Effector memory CD8-positive, alpha-beta T cell (primary cell): ENCODE results near the gene IMPA2.
"Not testable (repeated sequence)": the region's sequence is repeated elsewhere in the genome, so short reads cannot be mapped to it uniquely, and the experiment has no call there.

Experiments used
- ATAC-seq: fragments of 150-1000 bp; cut with Tn5 transposase; replicated peaks from 2 replicates; pipeline ENCODE4 v1.10.0; 2021; ENCODE audit warnings: mild to moderate bottlenecking, moderate library complexity
- DNase-seq, 3 experiments: peaks; one replicate each; pipeline ENCODE4 v3.0.0; 2021
- H3K27ac Mint-ChIP-seq, 2 donors: one replicate each; pipeline ENCODE4 v1.8.0; 2022; ENCODE audit warnings: mild to moderate bottlenecking in 2 of 2, mixed read lengths in 2 of 2, moderate library complexity in 2 of 2
- H3K27me3 Mint-ChIP-seq, 2 donors: one replicate each; pipeline ENCODE4 v1.8.0; 2022; ENCODE audit warnings: mixed read lengths in 2 of 2
- H3K36me3 Mint-ChIP-seq: one replicate; pipeline ENCODE4 v1.8.0; 2022; ENCODE audit warnings: mild to moderate bottlenecking, moderate library complexity, mixed read lengths; ENCODE audit not compliant: insufficient read depth
- H3K4me1 Mint-ChIP-seq, 2 donors: one replicate each; pipeline ENCODE4 v1.8.0; 2022; ENCODE audit warnings: low read depth in 2 of 2, mixed read lengths in 2 of 2
- H3K4me3 Mint-ChIP-seq, 2 donors: one replicate each; pipeline ENCODE4 v1.8.0; 2022; ENCODE audit warnings: mild to moderate bottlenecking in 2 of 2, mixed read lengths in 2 of 2, moderate library complexity in 2 of 2
- H3K9me3 Mint-ChIP-seq, 2 donors: one replicate each; pipeline ENCODE4 v1.8.0; 2022; ENCODE audit warnings: mixed read lengths in 2 of 2

Gene IMPA2

GRCh38 chr18:12036201-12036751, 55.0 kb downstream of the IMPA2 start:
- ATAC-seq = no peak
- peaks cover 4 to 30% of the 10 kb centered on the region in 2 donors for H3K27me3 Mint-ChIP-seq
- H3K36me3 Mint-ChIP-seq = peaks cover 3% of the 10 kb centered on the region
- peaks cover 0 to 3% of the 10 kb centered on the region in 2 donors for H3K4me1 Mint-ChIP-seq
- no peaks in the 10 kb centered on the region for H3K9me3 Mint-ChIP-seq
- H3K27ac Mint-ChIP-seq = peak overlapping the region in 1 of 2 donors; percentile 38
- DNase-seq = no peak
- H3K4me3 Mint-ChIP-seq = no peak overlapping the region

GRCh38 chr18:12038082-12038638, 56.9 kb downstream of the IMPA2 start:
- Mint-ChIP-seq H3K27ac (peak overlapping the region in 1 of 2 donors; percentile 26), H3K4me1 (peaks cover 0 to 3% of the 10 kb centered on the region in 2 donors), H3K36me3 (peaks cover 3% of the 10 kb centered on the region), H3K4me3 (peak overlapping the region; percentile 64 to 77), H3K9me3 (no peaks in the 10 kb centered on the region), H3K27me3 (peaks cover 4 to 45% of the 10 kb centered on the region in 2 donors)
- no peak for DNase-seq
- peak; percentile 3 for ATAC-seq

GRCh38 chr18:12038639-12039539, 57.6 kb downstream of the IMPA2 start:
- peaks cover 3% of the 10 kb centered on the region for H3K36me3 Mint-ChIP-seq
- peak; percentile 95 for ATAC-seq

GRCh38 chr18:12039540-12039930, 58.2 kb downstream of the IMPA2 start:
- H3K36me3 Mint-ChIP-seq, H3K4me1 Mint-ChIP-seq, H3K27ac Mint-ChIP-seq, DNase-seq, H3K9me3 Mint-ChIP-seq, ATAC-seq: not testable (repeated sequence)
- Mint-ChIP-seq H3K4me3 (peak overlapping the region in 1 of 2 donors; percentile 77), H3K27me3 (peaks cover 6 to 57% of the 10 kb centered on the region in 2 donors)

More at GRCh38 chr18:12038639-12039539, 57.6 kb downstream of the IMPA2 start:
- H3K4me3 Mint-ChIP-seq = peak overlapping the region; percentile 64 to 77
- peaks cover 0 to 3% of the 10 kb centered on the region in 2 donors for H3K4me1 Mint-ChIP-seq
- peaks cover 4 to 50% of the 10 kb centered on the region in 2 donors for H3K27me3 Mint-ChIP-seq
- DNase-seq = peak; percentile 64 to 73 (median 65)
- H3K27ac Mint-ChIP-seq = no peak overlapping the region
- H3K9me3 Mint-ChIP-seq = no peaks in the 10 kb centered on the region

GRCh38 chr18:12041561-12041960, 60.3 kb downstream of the IMPA2 start:
- Mint-ChIP-seq H3K4me1 (peaks cover 0 to 3% of the 10 kb centered on the region in 2 donors), H3K27me3 (peaks cover 9 to 60% of the 10 kb centered on the region in 2 donors), H3K36me3 (peaks cover 3% of the 10 kb centered on the region), H3K9me3 (no peaks in the 10 kb centered on the region), H3K27ac (no peak overlapping the region), H3K4me3 (no peak overlapping the region)
- ATAC-seq = no peak
- no peak for DNase-seq

GRCh38 chr18:12043811-12044210, 62.5 kb downstream of the IMPA2 start:
- ATAC-seq = no peak
- no peak for DNase-seq
- Mint-ChIP-seq H3K9me3 (no peaks in the 10 kb centered on the region), H3K27me3 (peaks cover 14 to 67% of the 10 kb centered on the region in 2 donors), H3K4me3 (no peak overlapping the region), H3K36me3 (no peaks in the 10 kb centered on the region), H3K27ac (no peak overlapping the region), H3K4me1 (peaks cover 0 to 2% of the 10 kb centered on the region in 2 donors)

DNA sequence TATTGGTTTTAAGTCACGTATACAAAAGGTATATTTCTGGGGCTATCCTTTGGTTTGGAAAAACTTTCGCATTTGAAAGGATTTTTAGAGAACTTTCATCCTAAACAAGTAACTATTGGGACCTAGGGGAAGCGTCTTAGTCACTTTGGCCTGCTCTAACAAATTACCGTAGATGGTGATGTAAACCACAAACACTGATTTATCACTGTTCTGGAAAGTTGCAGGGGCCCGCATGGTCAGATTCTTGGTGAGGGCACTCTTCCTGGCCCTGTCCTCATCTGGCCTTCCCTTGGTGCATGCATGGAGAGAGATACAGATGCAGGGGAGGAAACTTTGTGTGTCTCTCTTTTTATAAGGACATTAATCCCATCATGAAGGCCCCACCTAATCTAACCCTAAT, 63.3 kb downstream of the IMPA2 start:
- peaks cover 14 to 71% of the 10 kb centered on the region in 2 donors for H3K27me3 Mint-ChIP-seq
- ATAC-seq (no peak), DNase-seq (no peak)
- peaks cover 0 to 2% of the 10 kb centered on the region in 2 donors for H3K4me1 Mint-ChIP-seq
- H3K36me3 Mint-ChIP-seq = no peaks in the 10 kb centered on the region
- no peaks in the 10 kb centered on the region for H3K9me3 Mint-ChIP-seq
- H3K27ac Mint-ChIP-seq = no peak overlapping the region
- no peak overlapping the region for H3K4me3 Mint-ChIP-seq

DNA sequence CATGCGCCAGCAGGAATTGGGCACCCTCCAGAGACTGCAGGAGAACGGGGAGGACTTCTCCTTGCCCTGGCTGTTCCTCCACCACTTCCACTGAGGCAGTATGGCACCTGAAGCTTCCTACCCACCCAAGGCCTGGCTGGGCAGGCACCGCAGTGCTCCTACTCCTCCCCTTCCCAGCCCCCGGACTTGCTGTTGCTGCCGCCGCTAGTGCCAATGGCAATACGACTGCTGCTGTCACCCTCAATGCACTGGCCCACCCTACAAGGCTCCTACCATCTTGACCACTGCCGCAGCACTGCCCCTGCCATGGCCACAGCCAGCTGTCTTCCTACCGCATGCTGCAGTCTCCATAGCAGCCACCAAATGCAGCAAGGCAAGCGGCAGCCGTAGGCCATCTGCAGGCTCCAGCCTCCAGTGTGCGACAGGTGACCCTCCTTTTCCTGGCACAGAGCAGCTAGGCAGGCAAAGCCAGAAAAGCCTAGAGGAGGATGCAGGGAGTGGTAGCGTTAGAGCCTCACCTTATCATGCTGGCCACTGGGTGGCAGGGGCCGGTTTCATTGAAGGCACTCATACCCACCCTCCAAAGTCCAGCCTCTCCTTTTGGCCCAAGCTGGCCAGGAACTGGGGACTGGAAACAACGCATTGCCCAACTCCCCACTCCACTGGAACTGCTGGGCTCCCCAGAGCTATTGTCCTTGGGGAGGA, 64.9 kb downstream of the IMPA2 start:
- H3K9me3 Mint-ChIP-seq = no peaks in the 10 kb centered on the region
- no peak overlapping the region for H3K4me3 Mint-ChIP-seq
- H3K4me1 Mint-ChIP-seq = peaks cover 0 to 2% of the 10 kb centered on the region in 2 donors
- ATAC-seq (no peak), DNase-seq (no peak)
- no peak overlapping the region for H3K27ac Mint-ChIP-seq
- H3K27me3 Mint-ChIP-seq = peaks cover 14 to 72% of the 10 kb centered on the region in 2 donors
- H3K36me3 Mint-ChIP-seq = no peaks in the 10 kb centered on the region

DNA sequence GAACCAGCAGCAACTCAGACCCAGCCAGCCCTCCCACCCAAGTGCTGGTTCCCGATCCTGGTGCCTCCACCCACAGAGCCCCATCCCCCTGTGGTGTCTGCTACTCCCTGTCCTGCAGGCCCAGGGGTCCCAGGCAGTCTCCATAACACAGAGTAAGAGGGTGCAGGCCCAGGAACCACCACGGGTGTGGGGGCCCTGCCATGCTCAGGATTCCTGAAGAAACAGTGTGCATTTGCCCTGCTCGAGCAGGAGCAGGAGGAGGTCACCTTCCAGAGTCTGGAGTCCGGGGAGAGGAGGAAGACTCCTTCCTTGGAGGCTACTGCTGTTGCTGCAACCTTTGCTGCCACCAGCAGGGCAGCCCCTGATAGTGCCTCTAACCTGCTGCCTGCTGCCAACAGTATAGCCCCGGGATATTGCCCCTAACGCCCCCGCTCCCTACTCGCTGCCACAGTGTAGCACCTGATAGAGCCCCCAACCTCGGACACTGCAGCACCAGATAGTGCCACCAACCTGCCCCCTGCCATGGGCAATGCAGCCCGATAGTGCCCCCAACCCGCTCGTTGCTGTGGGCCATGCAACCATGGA, 65.5 kb downstream of the IMPA2 start:
- Mint-ChIP-seq H3K4me1 (peaks cover 0 to 2% of the 10 kb centered on the region in 2 donors), H3K27me3 (peaks cover 14 to 65% of the 10 kb centered on the region in 2 donors), H3K27ac (no peak overlapping the region), H3K4me3 (no peak overlapping the region), H3K36me3 (no peaks in the 10 kb centered on the region), H3K9me3 (no peaks in the 10 kb centered on the region)
- DNase-seq (no peak), ATAC-seq (no peak)

DNA sequence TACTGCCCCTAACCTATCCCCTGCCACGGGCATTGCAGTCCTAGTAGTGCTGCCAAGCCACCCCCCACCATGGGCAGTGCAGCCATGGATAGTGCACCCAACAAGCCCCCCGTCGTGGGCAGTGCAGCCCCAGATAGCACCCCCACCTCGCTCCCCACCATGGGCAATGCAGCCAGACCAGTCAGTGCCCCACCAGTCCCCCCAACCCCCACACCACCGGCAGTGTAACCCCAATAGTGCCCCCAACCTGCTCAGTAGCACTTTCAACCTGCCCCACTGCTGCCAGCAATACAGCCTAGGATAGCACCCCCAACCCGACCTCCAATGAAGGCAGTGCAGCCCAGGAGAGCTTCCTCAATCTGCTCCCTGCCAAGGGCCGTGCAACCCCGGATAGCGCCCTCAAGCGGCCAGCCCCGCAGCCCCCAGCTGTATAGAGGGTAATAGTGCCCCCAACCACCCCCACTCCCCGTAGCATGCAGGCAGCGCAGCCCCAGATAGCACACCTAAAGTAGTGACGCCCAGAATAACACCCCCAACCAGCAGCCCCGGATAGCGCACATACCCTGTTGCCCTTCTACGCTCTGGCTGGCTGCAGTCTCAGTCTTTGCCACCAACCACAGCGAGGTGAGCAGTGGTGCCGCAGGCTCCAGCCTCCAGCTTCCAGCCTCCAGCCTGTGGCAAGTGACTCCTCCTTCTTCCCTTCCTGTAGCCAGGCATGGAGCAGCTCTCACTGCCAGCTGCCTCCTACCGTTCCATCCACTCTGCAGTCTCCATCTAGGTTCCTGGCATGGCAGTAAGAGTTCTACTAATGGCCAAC, 66.9 kb downstream of the IMPA2 start:
- Mint-ChIP-seq H3K9me3 (no peaks in the 10 kb centered on the region), H3K27ac (no peak overlapping the region), H3K4me1 (peaks cover 0 to 2% of the 10 kb centered on the region in 2 donors), H3K36me3 (no peaks in the 10 kb centered on the region), H3K27me3 (peaks cover 24 to 61% of the 10 kb centered on the region in 2 donors), H3K4me3 (no peak overlapping the region)
- ATAC-seq (no peak), DNase-seq (no peak)

GRCh38 chr18:12048827-12049175, 67.5 kb downstream of the IMPA2 start:
- Mint-ChIP-seq H3K4me3 (no peak overlapping the region), H3K9me3 (no peaks in the 10 kb centered on the region), H3K36me3 (no peaks in the 10 kb centered on the region), H3K4me1 (peaks cover 0 to 2% of the 10 kb centered on the region in 2 donors), H3K27me3 (peaks cover 27 to 63% of the 10 kb centered on the region in 2 donors), H3K27ac (no peak overlapping the region)
- no peak for DNase-seq
- ATAC-seq = no peak

DNA sequence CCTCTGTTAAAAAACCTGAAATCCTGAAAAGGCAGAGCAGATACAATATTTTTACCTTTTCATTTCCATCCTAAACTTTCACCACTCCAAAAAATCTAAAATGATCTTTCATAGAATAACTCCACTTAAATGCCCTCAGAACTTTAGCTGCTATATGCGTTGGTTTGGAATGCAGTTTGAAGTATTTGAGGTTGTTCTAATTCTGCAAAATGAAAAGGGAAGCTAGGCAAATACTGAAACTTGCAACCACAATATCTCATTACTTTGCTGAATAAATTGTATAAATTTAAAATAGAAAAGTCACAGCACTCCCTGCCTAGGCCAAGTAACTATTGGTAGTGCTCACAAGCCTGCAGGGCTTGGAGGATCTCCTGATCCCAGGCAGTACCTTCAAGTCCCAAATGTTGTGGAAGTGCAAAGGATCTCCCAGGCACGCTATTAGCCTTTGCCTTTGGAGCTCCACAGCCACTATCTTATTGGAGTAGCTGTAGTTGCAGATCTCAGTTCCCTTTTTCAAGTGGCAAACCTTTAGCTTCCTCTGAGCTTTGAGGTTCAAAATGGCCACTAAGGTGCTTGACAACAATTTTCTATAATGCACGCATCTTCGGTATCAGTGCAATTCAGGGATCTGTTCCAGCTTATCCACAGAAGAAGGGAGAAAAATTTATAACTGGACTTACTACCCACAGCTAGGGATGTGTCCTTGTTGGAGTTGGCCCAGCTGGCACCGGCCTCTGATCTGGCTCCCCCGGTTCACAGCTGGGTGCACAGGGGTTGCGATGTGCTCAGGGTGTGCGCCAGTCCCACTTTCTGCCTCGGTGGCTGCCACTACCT, 68.9 kb downstream of the IMPA2 start:
- no peak for ATAC-seq
- H3K36me3 Mint-ChIP-seq = no peaks in the 10 kb centered on the region
- DNase-seq = no peak
- peaks cover 24 to 60% of the 10 kb centered on the region in 2 donors for H3K27me3 Mint-ChIP-seq
- no peak overlapping the region for H3K27ac Mint-ChIP-seq
- H3K4me3 Mint-ChIP-seq = no peak overlapping the region
- H3K4me1 Mint-ChIP-seq = peaks cover 0 to 2% of the 10 kb centered on the region in 2 donors
- H3K9me3 Mint-ChIP-seq = no peaks in the 10 kb centered on the region
